ENCODE measurements around the gene DNMT3A.

Gene DNMT3A

DNA sequence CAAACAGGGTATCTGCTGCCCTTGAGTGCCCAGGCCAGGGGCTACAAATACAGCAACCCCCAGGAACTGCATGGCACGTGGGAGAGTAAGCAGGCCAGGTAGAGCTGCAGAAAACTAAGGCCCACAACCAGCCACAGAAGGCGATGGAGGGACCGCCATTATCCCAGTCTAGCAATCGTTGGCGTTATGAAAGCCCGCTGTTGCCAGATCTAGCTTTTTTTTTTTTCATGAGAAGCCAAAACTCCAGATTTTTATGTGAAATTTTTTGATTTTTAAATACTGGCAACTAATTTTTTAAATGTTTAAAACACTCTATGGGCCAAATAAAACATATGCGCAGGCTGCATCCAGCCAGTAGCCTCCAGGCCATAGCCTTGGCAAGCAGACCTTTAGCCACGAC lies 59.8 kb downstream of the DNMT3A start:
- TF ChIP-seq, protein P1, sequence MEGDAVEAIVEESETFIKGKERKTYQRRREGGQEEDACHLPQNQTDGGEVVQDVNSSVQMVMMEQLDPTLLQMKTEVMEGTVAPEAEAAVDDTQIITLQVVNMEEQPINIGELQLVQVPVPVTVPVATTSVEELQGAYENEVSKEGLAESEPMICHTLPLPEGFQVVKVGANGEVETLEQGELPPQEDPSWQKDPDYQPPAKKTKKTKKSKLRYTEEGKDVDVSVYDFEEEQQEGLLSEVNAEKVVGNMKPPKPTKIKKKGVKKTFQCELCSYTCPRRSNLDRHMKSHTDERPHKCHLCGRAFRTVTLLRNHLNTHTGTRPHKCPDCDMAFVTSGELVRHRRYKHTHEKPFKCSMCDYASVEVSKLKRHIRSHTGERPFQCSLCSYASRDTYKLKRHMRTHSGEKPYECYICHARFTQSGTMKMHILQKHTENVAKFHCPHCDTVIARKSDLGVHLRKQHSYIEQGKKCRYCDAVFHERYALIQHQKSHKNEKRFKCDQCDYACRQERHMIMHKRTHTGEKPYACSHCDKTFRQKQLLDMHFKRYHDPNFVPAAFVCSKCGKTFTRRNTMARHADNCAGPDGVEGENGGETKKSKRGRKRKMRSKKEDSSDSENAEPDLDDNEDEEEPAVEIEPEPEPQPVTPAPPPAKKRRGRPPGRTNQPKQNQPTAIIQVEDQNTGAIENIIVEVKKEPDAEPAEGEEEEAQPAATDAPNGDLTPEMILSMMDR (IDR thresholded peaks at IDR 0.05; ENCODE audit: insufficient read depth, low read length, missing control alignments) = no peak
- ChIA-PET CTCF (interaction anchor here (1.0 kb wide), 1 partner anchor 29 kb away, joined by 3 read pairs; no protein-coding TSS in a partner anchor), POLR2A (no interaction called here)
- DNase-seq (ENCODE audit: low read depth, low spot score) = no peak
- no peak overlapping the region for H3K4me3 ChIP-seq (ENCODE audit: low read depth, low read length)

DNA sequence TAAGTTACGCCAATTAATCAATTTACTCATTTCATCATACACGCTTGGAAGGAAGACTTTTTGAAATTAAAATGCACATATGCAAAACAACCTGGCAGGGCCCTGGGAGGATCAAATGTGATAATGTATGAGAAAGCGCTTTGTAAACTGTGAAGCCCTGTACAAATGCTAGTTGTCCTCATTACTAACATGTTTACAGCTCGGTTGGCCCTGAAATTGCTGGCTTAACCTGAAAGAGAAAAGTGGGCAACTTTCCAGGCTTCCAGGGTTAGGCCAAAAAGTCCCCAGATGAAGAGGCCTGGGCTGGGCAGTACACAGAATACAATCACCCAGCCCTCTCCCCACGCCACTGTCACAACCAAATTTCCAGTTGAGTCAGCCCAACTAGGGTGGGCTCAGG lies 60.2 kb downstream of the DNMT3A start:
- CTCF ChIA-PET = interaction anchor here (1.0 kb wide), 1 partner anchor 28 kb away, joined by 3 read pairs; no protein-coding TSS in a partner anchor
- DNase-seq (ENCODE audit: low read depth, low spot score) = no peak
- TF ChIP-seq, protein P1 (IDR thresholded peaks at IDR 0.05; ENCODE audit: insufficient read depth, low read length, missing control alignments) = no peak
- POLR2A ChIA-PET = no interaction called here
- no peak overlapping the region for H3K4me3 ChIP-seq (ENCODE audit: low read depth, low read length)

DNA sequence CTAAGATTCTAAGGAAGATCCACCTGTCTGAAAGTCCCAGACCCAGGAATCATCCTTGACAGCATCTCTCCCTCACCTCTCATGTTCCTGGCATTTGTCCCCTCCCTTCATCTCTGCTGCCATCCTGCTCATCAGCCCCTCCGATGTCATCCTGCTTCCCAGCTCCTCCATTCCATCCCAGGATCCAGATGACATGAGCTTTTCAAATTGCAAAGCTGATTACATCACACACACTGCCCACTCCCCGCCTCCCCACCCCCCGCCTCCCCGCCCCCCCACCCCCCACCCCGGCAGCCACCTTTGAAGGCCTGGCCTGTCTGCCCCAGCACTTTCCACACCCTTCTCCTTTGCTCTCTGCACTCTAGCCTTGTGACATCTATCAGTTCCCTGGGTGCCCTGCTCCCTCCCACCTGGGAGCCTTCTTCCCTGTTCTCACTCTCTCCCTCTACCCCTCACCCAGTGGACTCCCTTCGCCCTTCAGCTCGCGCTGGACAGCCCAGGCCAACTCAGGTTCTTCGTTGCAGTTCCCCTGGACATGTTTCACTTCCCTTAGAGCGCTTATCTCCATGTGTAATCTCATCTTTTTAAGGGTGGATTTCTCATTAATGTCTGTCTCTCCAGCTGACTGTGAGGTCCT lies 61.6 kb downstream of the DNMT3A start:
- ChIA-PET CTCF (interaction anchor here (0.5 to 0.7 kb wide), 2 partner anchors 11 to 22 kb away, joined by 3 read pairs; no protein-coding TSS in a partner anchor), POLR2A (no interaction called here)
- no peak for DNase-seq (ENCODE audit: low read depth, low spot score)
- H3K4me3 ChIP-seq (ENCODE audit: low read depth, low read length) = no peak overlapping the region
- TF ChIP-seq, protein P1 (IDR thresholded peaks at IDR 0.05; ENCODE audit: insufficient read depth, low read length, missing control alignments) = no peak

DNA sequence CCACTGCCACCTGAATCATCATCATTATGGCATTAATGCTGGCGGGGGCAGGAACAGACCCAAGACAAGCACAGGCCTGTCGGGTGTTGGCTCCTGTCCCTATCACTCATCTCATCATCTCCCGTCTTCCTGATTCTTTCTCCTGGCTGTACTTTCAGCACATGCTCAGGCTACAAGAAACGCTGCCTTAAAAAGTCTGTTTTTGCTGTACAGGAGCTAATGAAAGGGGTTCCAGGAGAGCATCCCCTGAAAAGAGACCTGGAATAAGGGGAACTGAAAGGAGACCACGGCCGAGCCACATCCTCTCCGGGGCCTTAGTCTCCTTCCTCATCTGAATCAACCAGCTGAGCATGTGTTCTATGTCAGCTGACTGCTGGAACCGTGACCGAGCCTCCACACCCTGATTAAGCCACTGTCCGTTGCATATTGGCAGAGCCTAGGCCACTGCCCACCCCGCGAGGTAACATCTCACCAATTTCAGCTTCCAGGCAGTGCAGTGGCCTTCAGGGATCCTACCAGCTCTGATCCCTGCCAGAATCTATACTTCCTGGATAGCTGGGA lies 62.6 kb downstream of the DNMT3A start:
- TF ChIP-seq, protein P1 (IDR thresholded peaks at IDR 0.05; ENCODE audit: insufficient read depth, low read length, missing control alignments) = no peak
- no peak overlapping the region for H3K4me3 ChIP-seq (ENCODE audit: low read depth, low read length)
- CTCF ChIA-PET = interaction anchor here (0.5 kb wide), 1 partner anchor 10 kb away, joined by 3 read pairs; no protein-coding TSS in a partner anchor
- no peak for DNase-seq (ENCODE audit: low read depth, low spot score)
- POLR2A ChIA-PET = no interaction called here

DNA sequence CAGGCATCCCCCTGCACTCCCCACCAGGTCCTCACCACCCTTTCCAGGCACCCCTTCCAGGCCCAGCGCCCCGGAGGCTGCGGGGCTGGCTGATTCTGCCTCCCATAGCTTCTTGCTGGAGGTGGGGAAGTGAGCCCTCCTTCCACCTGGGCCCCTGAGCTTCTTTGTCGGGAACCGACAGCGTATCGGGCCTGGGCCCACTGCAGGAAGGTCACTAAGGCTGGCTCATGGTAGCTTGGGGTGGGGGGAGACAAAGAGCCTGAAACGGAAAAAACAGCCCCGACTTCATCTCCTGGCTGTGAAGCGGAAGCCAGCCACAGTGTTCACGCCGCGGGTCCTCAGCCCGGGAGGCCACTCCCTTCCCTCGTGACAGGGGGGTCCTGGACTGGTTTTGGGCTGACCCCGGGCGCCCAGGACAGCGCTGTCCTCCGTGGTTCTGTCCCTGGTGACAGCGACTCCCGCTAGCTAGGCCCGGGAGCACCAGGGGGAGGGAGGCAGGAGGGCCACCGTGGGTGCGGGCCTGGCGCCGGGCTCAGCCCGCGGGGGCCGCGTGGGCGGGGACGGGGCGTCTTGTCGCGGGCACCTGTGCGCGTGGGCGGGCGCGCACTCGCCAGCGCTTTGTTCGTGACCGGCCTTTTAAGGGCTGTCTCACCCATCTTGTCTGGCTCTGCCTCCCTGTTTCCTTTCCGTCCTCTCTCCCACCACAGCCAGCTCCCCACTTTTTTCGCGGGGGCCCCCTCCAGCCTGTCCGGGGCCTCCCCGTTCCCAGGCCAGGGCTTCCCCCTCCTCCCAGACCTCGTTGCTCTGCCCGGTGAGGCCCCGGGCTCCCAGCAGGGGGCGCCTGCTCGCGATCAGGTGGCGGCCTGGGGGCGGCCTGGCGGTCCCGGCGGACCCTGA lies 64.9 kb downstream of the DNMT3A start:
- POLR2A ChIA-PET = no interaction called here
- TF ChIP-seq, protein P1 (IDR thresholded peaks at IDR 0.05; ENCODE audit: insufficient read depth, low read length, missing control alignments) = peak; percentile 66
- H3K4me3 ChIP-seq (ENCODE audit: low read depth, low read length) = no peak overlapping the region
- no peak for DNase-seq (ENCODE audit: low read depth, low spot score)
- CTCF ChIA-PET = interaction anchor here (0.7 to 2.7 kb wide), 16 partner anchors 8 to 388 kb away, joined by 3 to 12 read pairs (median 4); no protein-coding TSS in a partner anchor

DNA sequence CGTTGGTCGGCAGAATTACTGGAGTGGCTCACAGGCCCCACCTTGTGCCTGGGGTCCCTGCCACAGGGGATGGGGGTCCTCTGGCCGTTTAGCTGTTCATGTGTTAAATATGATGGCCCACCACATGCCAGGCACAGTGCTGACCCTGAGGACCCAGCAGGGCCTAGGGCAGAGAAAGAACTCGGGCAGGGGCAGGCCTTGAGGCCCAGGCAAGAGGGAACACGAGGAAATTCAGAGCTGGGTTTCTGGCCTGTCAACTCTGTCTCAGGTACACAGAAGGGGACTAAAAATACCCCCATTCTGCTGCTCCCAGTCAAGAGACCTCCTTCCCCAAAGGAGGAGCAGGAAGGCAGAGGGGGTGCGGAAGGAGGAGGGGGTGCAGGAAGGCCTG lies 66.2 kb downstream of the DNMT3A start:
- no peak overlapping the region for H3K4me3 ChIP-seq (ENCODE audit: low read depth, low read length)
- TF ChIP-seq, protein P1 (IDR thresholded peaks at IDR 0.05; ENCODE audit: insufficient read depth, low read length, missing control alignments) = no peak
- CTCF ChIA-PET = interaction anchor here (0.9 to 2.0 kb wide), 5 partner anchors 9 to 50 kb away, joined by 3 to 6 read pairs (median 4); no protein-coding TSS in a partner anchor
- DNase-seq (ENCODE audit: low read depth, low spot score) = no peak
- POLR2A ChIA-PET = no interaction called here
